Hepatocyte (in vitro differentiated cells): ENCODE results near the gene UVSSA. TPM values are rescaled to one million over a fixed set of nuclear protein-coding genes. Genes with fewer than 3 reads are reported as not detected.

Source experiments
- DNase-seq: peaks from one replicate; pipeline ENCODE4 v3.0.0-alpha.2; 2016; ENCODE audit warnings: low spot score
- H2AFZ ChIP-seq: fragments of 200-600 bp; sonication (generic); 2 replicates; pipeline ENCODE4 v1.6.0; 2016; ENCODE audit warnings: antibody characterized with exemption, mild to moderate bottlenecking
- H3K27ac ChIP-seq: fragments of 200-600 bp; sonication (generic); 2 replicates; pipeline ENCODE4 v1.5.1; 2016; ENCODE audit warnings: mild to moderate bottlenecking
- H3K27me3 ChIP-seq: fragments of 200-600 bp; sonication (generic); 2 replicates; pipeline ENCODE4 v1.6.1; 2016
- H3K36me3 ChIP-seq: fragments of 200-600 bp; sonication (generic); replicated peaks from 2 replicates; pipeline ENCODE4 v1.5.1; 2016; ENCODE audit warnings: low read depth; ENCODE audit not compliant: insufficient read depth
- H3K4me1 ChIP-seq: fragments of 200-600 bp; sonication (generic); 2 replicates; pipeline ENCODE4 v1.5.1; 2016; ENCODE audit warnings: mild to moderate bottlenecking, moderate library complexity; ENCODE audit not compliant: insufficient read depth
- H3K4me2 ChIP-seq: fragments of 200-600 bp; sonication (generic); 2 replicates; pipeline ENCODE4 v1.6.0; 2016
- H3K4me3 ChIP-seq: fragments of 200-600 bp; sonication (generic); 2 replicates; pipeline ENCODE4 v1.5.1; 2016; ENCODE audit warnings: mild to moderate bottlenecking
- H3K79me2 ChIP-seq: fragments of 200-600 bp; sonication (generic); 2 replicates; pipeline ENCODE4 v1.6.0; 2017; ENCODE audit warnings: mild to moderate bottlenecking
- H3K9me2 ChIP-seq: fragments of 200-600 bp; sonication (generic); replicated peaks from 2 replicates; pipeline ENCODE4 v1.6.0; 2017; ENCODE audit warnings: mild to moderate bottlenecking; ENCODE audit not compliant: insufficient read depth
- H3K9me3 ChIP-seq: fragments of 200-600 bp; sonication (generic); 2 replicates; pipeline ENCODE4 v1.5.1; 2016; ENCODE audit warnings: low read depth, mild to moderate bottlenecking
- H4K20me1 ChIP-seq: fragments of 200-600 bp; sonication (generic); 2 replicates; pipeline ENCODE4 v1.6.0; 2016; ENCODE audit warnings: mild to moderate bottlenecking; ENCODE audit not compliant: insufficient read depth, poor library complexity, severe bottlenecking
- EZH2 ChIP-seq: fragments of 200-600 bp; sonication (generic); IDR thresholded peaks from 2 replicates; pipeline ENCODE4 v1.6.1; 2016; ENCODE audit warnings: antibody characterized with exemption, mild to moderate bottlenecking, borderline replicate concordance
- EZH2phosphoT487 ChIP-seq: fragments of 200-600 bp; sonication (generic); IDR thresholded peaks from one replicate; pipeline ENCODE4 v1.6.1; 2018; ENCODE audit warnings: antibody characterized with exemption, mild to moderate bottlenecking, low read depth, moderate library complexity; ENCODE audit not compliant: unreplicated experiment, severe bottlenecking
- WGBS: methylation state at CpG from one replicate; pipeline ENCODE4 v1.1.6; 2016; ENCODE audit warnings: low lambda C conversion rate; ENCODE audit errors: missing lambda C conversion rate; 5-methylcytosine and 5-hydroxymethylcytosine counted together
- polyA plus RNA-seq: library from polyadenylated mRNA; unstranded; fragments of >200 nt; fragmentation: Nextera tagmentation; extraction: Ambion mirVana; gene quantifications from 2 replicates; pipeline ENCODE4 v1.2.1, GENCODE V29; 2016
- total RNA-seq: library from RNA; depleted of rRNA; stranded (reverse); fragments of >200 nt; gene quantifications from 2 replicates; pipeline ENCODE4 v1.2.3, GENCODE V29; 2014
- TF ChIP-seq, protein P1 (sequence below): fragments of 200-600 bp; sonication (generic); IDR thresholded peaks from 2 replicates; pipeline ENCODE4 v1.5.1; 2016; ENCODE audit warnings: antibody characterized with exemption, mild to moderate bottlenecking; ENCODE audit not compliant: poor library complexity

Gene UVSSA
- total and polyA plus RNA-seq, 2 experiments from 2014 or later, result 10.6 to 11.0 TPM

GRCh38 chr4:1328267-1329155 lies 18.5 kb upstream of the UVSSA start:
- H3K79me2 ChIP-seq, result no peaks in the 10 kb centered on the region
- TF ChIP-seq EZH2phosphoT487, result no peak
- 97% methylated on average over 46 of the region's 51 CpGs for WGBS
- H3K4me2 ChIP-seq, result no peak overlapping the region
- H4K20me1 ChIP-seq, result no peaks in the 10 kb centered on the region
- DNase-seq, result no peak
- no peaks in the 10 kb centered on the region for H3K9me2 ChIP-seq
- no peak overlapping the region for H3K4me3 ChIP-seq
- no peaks in the 10 kb centered on the region for H3K27me3 ChIP-seq
- no peak overlapping the region for H2AFZ ChIP-seq
- no peaks in the 10 kb centered on the region for H3K36me3 ChIP-seq
- H3K9me3 ChIP-seq, result no peaks in the 10 kb centered on the region
- H3K4me1 ChIP-seq, result no peaks in the 10 kb centered on the region
- H3K27ac ChIP-seq, result no peak overlapping the region

GRCh38 chr4:1329408-1330371 lies 17.3 kb upstream of the UVSSA start:
- H3K27ac ChIP-seq, result no peak overlapping the region
- WGBS, result 95% methylated on average over 33 of the region's 34 CpGs

DNA sequence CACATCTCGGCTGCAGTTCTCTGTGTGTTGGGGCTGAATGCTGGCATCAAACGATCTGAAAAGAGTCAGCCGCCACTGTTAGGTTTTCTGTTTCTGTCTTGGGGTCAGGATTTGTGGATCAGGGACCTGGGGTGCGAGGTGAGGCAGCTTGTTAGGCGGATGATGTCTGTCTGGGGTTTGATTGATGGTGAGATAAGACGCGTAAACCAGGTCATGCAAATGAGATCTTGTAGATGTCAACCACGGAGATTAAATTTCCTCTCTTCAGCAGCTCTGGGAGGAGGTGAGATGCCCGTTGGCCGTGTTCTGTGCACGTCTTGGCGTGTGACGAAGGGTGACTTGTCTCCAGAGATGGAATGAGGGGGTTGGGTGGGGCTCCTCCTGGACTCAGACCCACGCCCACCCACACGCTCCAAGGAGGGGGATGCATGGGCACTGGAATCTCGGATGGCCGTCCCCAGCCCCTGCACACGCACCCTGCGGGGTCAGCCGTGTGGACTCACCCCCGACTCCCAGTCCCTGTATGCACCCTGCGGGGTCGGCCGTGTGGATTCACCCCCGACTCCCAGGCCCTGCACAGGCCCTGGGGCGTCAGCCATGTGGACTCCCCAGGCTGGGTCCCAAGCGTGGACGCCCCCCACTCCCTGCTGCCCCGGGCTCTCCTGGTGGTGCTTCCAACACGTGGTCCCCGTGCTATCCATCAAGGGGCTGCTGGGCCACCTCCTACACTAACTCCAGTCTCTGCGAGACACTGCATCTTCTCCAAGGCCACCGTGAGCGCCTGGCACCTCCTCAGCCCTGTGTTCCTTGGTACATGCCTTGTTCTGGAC lies 16.0 kb upstream of the UVSSA start:
- Histone ChIP-seq H3K27ac (no peak overlapping the region), H2AFZ (no peak overlapping the region), H3K4me2 (no peak overlapping the region), H3K9me3 (no peaks in the 10 kb centered on the region), H3K27me3 (no peaks in the 10 kb centered on the region), H3K4me1 (no peaks in the 10 kb centered on the region), H3K36me3 (no peaks in the 10 kb centered on the region), H3K9me2 (no peaks in the 10 kb centered on the region), H4K20me1 (no peaks in the 10 kb centered on the region), H3K79me2 (no peaks in the 10 kb centered on the region), H3K4me3 (no peak overlapping the region)
- DNase-seq, result no peak
- 93% methylated on average over 33 of the region's 34 CpGs for WGBS
- no peak for TF ChIP-seq EZH2
- TF ChIP-seq, protein P1, sequence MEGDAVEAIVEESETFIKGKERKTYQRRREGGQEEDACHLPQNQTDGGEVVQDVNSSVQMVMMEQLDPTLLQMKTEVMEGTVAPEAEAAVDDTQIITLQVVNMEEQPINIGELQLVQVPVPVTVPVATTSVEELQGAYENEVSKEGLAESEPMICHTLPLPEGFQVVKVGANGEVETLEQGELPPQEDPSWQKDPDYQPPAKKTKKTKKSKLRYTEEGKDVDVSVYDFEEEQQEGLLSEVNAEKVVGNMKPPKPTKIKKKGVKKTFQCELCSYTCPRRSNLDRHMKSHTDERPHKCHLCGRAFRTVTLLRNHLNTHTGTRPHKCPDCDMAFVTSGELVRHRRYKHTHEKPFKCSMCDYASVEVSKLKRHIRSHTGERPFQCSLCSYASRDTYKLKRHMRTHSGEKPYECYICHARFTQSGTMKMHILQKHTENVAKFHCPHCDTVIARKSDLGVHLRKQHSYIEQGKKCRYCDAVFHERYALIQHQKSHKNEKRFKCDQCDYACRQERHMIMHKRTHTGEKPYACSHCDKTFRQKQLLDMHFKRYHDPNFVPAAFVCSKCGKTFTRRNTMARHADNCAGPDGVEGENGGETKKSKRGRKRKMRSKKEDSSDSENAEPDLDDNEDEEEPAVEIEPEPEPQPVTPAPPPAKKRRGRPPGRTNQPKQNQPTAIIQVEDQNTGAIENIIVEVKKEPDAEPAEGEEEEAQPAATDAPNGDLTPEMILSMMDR, result no peak
- TF ChIP-seq EZH2phosphoT487, result no peak

More at GRCh38 chr4:1329408-1330371, 17.3 kb upstream of the UVSSA start:
- no peak for DNase-seq
- TF ChIP-seq EZH2, result no peak
- TF ChIP-seq, protein P1, result no peak
- no peak for TF ChIP-seq EZH2phosphoT487
- no peaks in the 10 kb centered on the region for H4K20me1 ChIP-seq
- no peak overlapping the region for H3K4me3 ChIP-seq
- H2AFZ ChIP-seq, result no peak overlapping the region
- no peaks in the 10 kb centered on the region for H3K36me3 ChIP-seq
- H3K4me1 ChIP-seq, result no peaks in the 10 kb centered on the region
- no peak overlapping the region for H3K4me2 ChIP-seq
- no peaks in the 10 kb centered on the region for H3K79me2 ChIP-seq
- no peaks in the 10 kb centered on the region for H3K9me3 ChIP-seq
- no peaks in the 10 kb centered on the region for H3K9me2 ChIP-seq
- no peaks in the 10 kb centered on the region for H3K27me3 ChIP-seq
